ENCODE results near the gene KRT84.

- no peak for TF ChIP-seq POLR2AphosphoS5 (IDR thresholded peaks at IDR 0.05)
- no peak for TF ChIP-seq POLR2A (IDR thresholded peaks at IDR 0.05)
- TF ChIP-seq CTCF (IDR thresholded peaks at IDR 0.05) = no peak
- no peak for TF ChIP-seq EP300 (IDR thresholded peaks at IDR 0.05)
Measured at GRCh38 chr12:52394836-52395405, 9.5 kb upstream of the KRT84 start.
